H9 (cell line): Measurements from ENCODE around the gene WHRN. TPM values are rescaled to one million over a fixed set of nuclear protein-coding genes. Genes with fewer than 3 reads are reported as not detected.

Source experiments
- DNase-seq: peaks from one replicate; pipeline ENCODE4 v3.0.0-alpha.2; 2017
- H2AFZ ChIP-seq: one replicate; pipeline ENCODE4 v1.6.1; 2013; ENCODE audit warnings: mild to moderate bottlenecking, low read length, control low read depth, moderate library complexity
- H2AK5ac ChIP-seq: 2 replicates; pipeline ENCODE4 v1.6.1; 2013; ENCODE audit warnings: low read length, control low read depth, mixed read lengths; ENCODE audit not compliant: insufficient read length
- H2BK120ac ChIP-seq: one replicate; pipeline ENCODE4 v1.6.1; 2013; ENCODE audit warnings: low read depth, mild to moderate bottlenecking, low read length, control low read depth, inconsistent platforms; ENCODE audit not compliant: poor library complexity, severe bottlenecking
- H2BK12ac ChIP-seq: 2 replicates; pipeline ENCODE4 v1.6.1; 2013; ENCODE audit warnings: low read length, control low read depth, mixed read lengths, low read depth; ENCODE audit not compliant: insufficient read length
- H2BK15ac ChIP-seq: 2 replicates; pipeline ENCODE4 v1.6.1; 2013; ENCODE audit warnings: low read depth, low read length, control low read depth
- H2BK20ac ChIP-seq: one replicate; pipeline ENCODE4 v1.6.1; 2013; ENCODE audit warnings: low read depth, mild to moderate bottlenecking, low read length, control low read depth, inconsistent platforms; ENCODE audit not compliant: poor library complexity, severe bottlenecking
- H2BK5ac ChIP-seq: 2 replicates; pipeline ENCODE4 v1.6.1; 2013; ENCODE audit warnings: low read length, control low read depth, mixed read lengths; ENCODE audit not compliant: insufficient read length
- H3K14ac ChIP-seq: 2 replicates; pipeline ENCODE4 v1.6.1; 2013; ENCODE audit warnings: low read length, control low read depth; ENCODE audit not compliant: insufficient read depth
- H3K18ac ChIP-seq: 2 replicates; pipeline ENCODE4 v1.6.1; 2013; ENCODE audit warnings: low read depth, mild to moderate bottlenecking, mixed read lengths, low read length, control low read depth; ENCODE audit not compliant: insufficient read length
- H3K23ac ChIP-seq: 2 replicates; pipeline ENCODE4 v1.6.1; 2013; ENCODE audit warnings: low read length, control low read depth, mixed read lengths, low read depth; ENCODE audit not compliant: insufficient read length
- H3K23me2 ChIP-seq: 2 replicates; pipeline ENCODE4 v1.6.1; 2013; ENCODE audit warnings: low read depth, mild to moderate bottlenecking, mixed read lengths, low read length, control low read depth; ENCODE audit not compliant: insufficient read length, poor library complexity, severe bottlenecking
- H3K27ac ChIP-seq: 2 replicates; pipeline ENCODE4 v1.5.1; 2013; ENCODE audit warnings: low read length, control low read depth, mixed read lengths, low read depth; ENCODE audit not compliant: insufficient read length
- H3K27me3 ChIP-seq: 2 replicates; pipeline ENCODE4 v1.6.1; 2013; ENCODE audit warnings: low read length, control low read depth, inconsistent platforms; ENCODE audit not compliant: insufficient read depth
- H3K4ac ChIP-seq: 2 replicates; pipeline ENCODE4 v1.6.1; 2013; ENCODE audit warnings: low read depth, mild to moderate bottlenecking, control low read depth, inconsistent platforms, low read length, moderate library complexity
- H3K4me1 ChIP-seq: 2 replicates; pipeline ENCODE4 v1.6.1; 2013; ENCODE audit warnings: low read length, control low read depth, inconsistent platforms; ENCODE audit not compliant: insufficient read depth
- H3K4me2 ChIP-seq: 2 replicates; pipeline ENCODE4 v1.6.1; 2013; ENCODE audit warnings: low read length, control low read depth, mixed read lengths; ENCODE audit not compliant: insufficient read length, insufficient read depth
- H3K56ac ChIP-seq: 2 replicates; pipeline ENCODE4 v1.6.1; 2013; ENCODE audit warnings: low read depth, mild to moderate bottlenecking, mixed read lengths, low read length, control low read depth; ENCODE audit not compliant: insufficient read length
- H3K79me1 ChIP-seq: 2 replicates; pipeline ENCODE4 v1.6.1; 2013; ENCODE audit warnings: low read depth, mild to moderate bottlenecking, moderate library complexity, low read length, control low read depth, inconsistent platforms; ENCODE audit not compliant: insufficient read depth, poor library complexity, severe bottlenecking
- H3K79me2 ChIP-seq: 2 replicates; pipeline ENCODE4 v1.6.1; 2013; ENCODE audit warnings: low read length, control low read depth, inconsistent platforms; ENCODE audit not compliant: insufficient read depth
- H3K9ac ChIP-seq: 2 replicates; pipeline ENCODE4 v1.6.1; 2013; ENCODE audit warnings: low read length, control low read depth, mixed read lengths; ENCODE audit not compliant: insufficient read length; ENCODE audit errors: extremely low read depth
- H3K9me3 ChIP-seq: one replicate; pipeline ENCODE4 v1.6.1; 2013; ENCODE audit warnings: low read depth, low read length, inconsistent platforms; ENCODE audit not compliant: control insufficient read depth
- H3T11ph ChIP-seq: one replicate; pipeline ENCODE4 v1.6.1; 2013; ENCODE audit warnings: mild to moderate bottlenecking, low read length, control low read depth, inconsistent platforms
- H4K20me1 ChIP-seq: one replicate; pipeline ENCODE4 v1.6.1; 2013; ENCODE audit not compliant: control insufficient read depth, insufficient read length, insufficient read depth
- H4K5ac ChIP-seq: 2 replicates; pipeline ENCODE4 v1.6.1; 2013; ENCODE audit warnings: low read depth, mild to moderate bottlenecking, mixed read lengths, low read length, control low read depth; ENCODE audit not compliant: insufficient read length
- H4K8ac ChIP-seq: replicated peaks from 2 replicates; pipeline ENCODE4 v1.6.1; 2013; ENCODE audit warnings: low read length, control low read depth, mixed read lengths, low read depth; ENCODE audit not compliant: insufficient read length
- H4K91ac ChIP-seq: 2 replicates; pipeline ENCODE4 v1.6.1; 2013; ENCODE audit warnings: low read depth, mild to moderate bottlenecking, moderate library complexity, mixed read lengths, low read length, control low read depth; ENCODE audit not compliant: insufficient read length
- H3K27ac Mint-ChIP-seq, 3 experiments: 2 replicates in 2 of 3; 3 replicates in 1 of 3; pipeline ENCODE4 v1.8.0; 2020 to 2021; ENCODE audit warnings: mixed read lengths in 3 of 3, mild to moderate bottlenecking in 1 of 3, moderate library complexity in 1 of 3
- H3K27me3 Mint-ChIP-seq: 2 replicates; pipeline ENCODE4 v1.8.0; 2021; ENCODE audit warnings: low read depth, mild to moderate bottlenecking, moderate library complexity, mixed read lengths
- H3K36me3 Mint-ChIP-seq, 3 experiments: 2 replicates in 2 of 3; 3 replicates in 1 of 3; pipeline ENCODE4 v1.8.0; 2020 to 2021; ENCODE audit warnings: low read depth in 3 of 3, mixed read lengths in 3 of 3; ENCODE audit not compliant: insufficient read depth in 1 of 3
- H3K4me1 Mint-ChIP-seq, 2 experiments: 2 replicates each; pipeline ENCODE4 v1.8.0; 2020; ENCODE audit warnings: mixed read lengths in 2 of 2
- H3K4me3 Mint-ChIP-seq, 2 experiments: 2 replicates in 1 of 2; 3 replicates in 1 of 2; pipeline ENCODE4 v1.8.0; 2020 to 2021; ENCODE audit warnings: mild to moderate bottlenecking in 2 of 2, mixed read lengths in 2 of 2, moderate library complexity in 1 of 2
- H3K9me3 Mint-ChIP-seq, 2 experiments: 2 replicates in 1 of 2; 3 replicates in 1 of 2; pipeline ENCODE4 v1.8.0; 2020; ENCODE audit warnings: mild to moderate bottlenecking in 2 of 2, mixed read lengths in 2 of 2, moderate library complexity in 1 of 2
- CTCF ChIP-seq: fragments of 200-600 bp; sonication (generic); conservative IDR thresholded peaks from 3 replicates; pipeline ENCODE4 v1.8.0; 2021; ENCODE audit warnings: antibody characterized with exemption, mild to moderate bottlenecking
- WGBS: extraction: QIAGEN DNeasy Blood & Tissue Kit; methylation state at CpG from one replicate; pipeline ENCODE4 v1.1.7; 2013; ENCODE audit warnings: missing lambda C conversion rate, low lambda C conversion rate, mixed read lengths; ENCODE audit not compliant: insufficient read length; ENCODE audit errors: extremely low coverage; 5-methylcytosine and 5-hydroxymethylcytosine counted together
- total RNA-seq: library from RNA; stranded (reverse); gene quantifications from 2 replicates; pipeline ENCODE4 v1.2.1, GENCODE V29; 2021

The WHRN gene
- total RNA-seq, 1 experiment from 2014 or later, result 2.2 TPM

DNA sequence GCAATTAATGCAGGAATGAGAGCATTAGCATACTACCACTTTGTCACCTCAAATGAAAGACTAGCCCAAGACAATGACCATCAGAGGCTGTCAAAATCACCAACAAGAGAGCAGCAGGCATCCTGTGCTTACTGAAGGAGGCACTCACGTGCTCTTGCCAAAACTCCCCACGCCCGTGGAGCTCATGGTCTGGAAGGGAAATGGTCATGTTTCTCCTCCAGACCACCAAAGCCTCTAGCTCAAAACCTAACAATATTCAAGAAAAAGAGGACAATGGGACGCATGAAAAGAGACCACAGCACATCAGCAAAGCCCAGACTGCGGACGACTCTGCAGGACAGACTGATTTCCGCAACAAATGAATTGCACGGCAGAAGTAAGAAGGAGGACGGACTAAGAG, 130.3 kb downstream of the WHRN start:
- H3K27me3 ChIP-seq, result no peaks in the 10 kb centered on the region
- no peak overlapping the region for H3K4me3 Mint-ChIP-seq
- no peak overlapping the region for H3T11ph ChIP-seq
- H2BK120ac ChIP-seq, result no peak overlapping the region
- H3K4me1 Mint-ChIP-seq, result peaks cover 43 to 56% of the 10 kb centered on the region in 2 experiments
- H3K79me1 ChIP-seq, result no peaks in the 10 kb centered on the region
- no peak overlapping the region for H3K14ac ChIP-seq
- H4K91ac ChIP-seq, result no peak overlapping the region
- peaks cover 21 to 28% (median 23%) of the 10 kb centered on the region in 3 experiments; a peak in 6 of 7 replicates for H3K36me3 Mint-ChIP-seq
- peaks cover 4% of the 10 kb centered on the region for H3K4me1 ChIP-seq
- H2BK20ac ChIP-seq, result no peak overlapping the region
- H3K23ac ChIP-seq, result no peak overlapping the region
- H3K27ac Mint-ChIP-seq, result peak overlapping the region; percentile 0 to 80 (median 7); a peak in 5 of 7 replicates
- no peak overlapping the region for H3K4ac ChIP-seq
- no peak overlapping the region for H3K56ac ChIP-seq
- no peaks in the 10 kb centered on the region for H3K27me3 Mint-ChIP-seq
- H3K4me2 ChIP-seq, result no peak overlapping the region
- no peak for DNase-seq
- no peak overlapping the region for H2AK5ac ChIP-seq
- no peak overlapping the region for H2BK15ac ChIP-seq
- H3K27ac ChIP-seq, result no peak overlapping the region
- no peak overlapping the region for H3K18ac ChIP-seq
- TF ChIP-seq CTCF, result no peak
- no peak overlapping the region for H4K8ac ChIP-seq
- H4K5ac ChIP-seq, result no peak overlapping the region
- no CpG with 5 or more reads among the region's 9 CpGs for WGBS
- no peaks in the 10 kb centered on the region for H3K79me2 ChIP-seq
- no peaks in the 10 kb centered on the region for H4K20me1 ChIP-seq
- no peaks in the 10 kb centered on the region for H3K9me3 Mint-ChIP-seq
- no peak overlapping the region for H2BK5ac ChIP-seq
- H3K9me3 ChIP-seq, result no peaks in the 10 kb centered on the region
- H3K9ac ChIP-seq, result no peak overlapping the region
- no peak overlapping the region for H2BK12ac ChIP-seq
- H2AFZ ChIP-seq, result no peak overlapping the region
- H3K23me2 ChIP-seq, result no peaks in the 10 kb centered on the region
